Stimulated activated CD8-positive, alpha-beta memory T cell treated with anti-CD3 and anti-CD28 coated beads, Interleukin-15, amount 100 ng/mL, for 1 hour (primary cell): Measurements from ENCODE around the gene NLGN2.

Experiments used
- DNase-seq: peaks from one replicate; pipeline ENCODE4 v3.0.0-alpha.2; 2020; ENCODE audit warnings: low read depth

Gene NLGN2

GRCh38 chr17:7414837-7415236 is 7.2 kb downstream of the NLGN2 start:
- no peak for DNase-seq

GRCh38 chr17:7415784-7416183 is 8.1 kb downstream of the NLGN2 start:
- DNase-seq: no peak

DNA sequence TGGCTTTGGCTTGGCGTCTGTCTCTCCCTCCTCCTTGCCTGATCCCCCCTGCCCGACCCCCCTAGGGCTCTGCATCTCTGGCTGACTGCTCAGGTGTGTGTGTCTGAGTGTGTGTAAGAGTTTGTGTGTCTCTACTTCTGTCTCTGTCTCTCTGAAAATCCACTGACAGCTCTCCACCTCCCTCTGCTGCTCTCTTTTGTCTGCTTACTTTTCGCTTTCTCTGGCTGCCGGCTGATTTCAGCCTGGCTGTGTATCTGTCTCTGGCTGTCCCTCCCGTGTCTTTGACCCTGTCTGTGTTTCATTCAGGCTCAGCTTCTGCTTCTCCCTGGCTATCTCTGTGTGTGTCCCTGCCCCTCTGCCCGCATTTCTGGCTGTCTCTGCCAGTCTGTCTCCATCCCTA is 8.7 kb downstream of the NLGN2 start:
- no peak for DNase-seq

DNA sequence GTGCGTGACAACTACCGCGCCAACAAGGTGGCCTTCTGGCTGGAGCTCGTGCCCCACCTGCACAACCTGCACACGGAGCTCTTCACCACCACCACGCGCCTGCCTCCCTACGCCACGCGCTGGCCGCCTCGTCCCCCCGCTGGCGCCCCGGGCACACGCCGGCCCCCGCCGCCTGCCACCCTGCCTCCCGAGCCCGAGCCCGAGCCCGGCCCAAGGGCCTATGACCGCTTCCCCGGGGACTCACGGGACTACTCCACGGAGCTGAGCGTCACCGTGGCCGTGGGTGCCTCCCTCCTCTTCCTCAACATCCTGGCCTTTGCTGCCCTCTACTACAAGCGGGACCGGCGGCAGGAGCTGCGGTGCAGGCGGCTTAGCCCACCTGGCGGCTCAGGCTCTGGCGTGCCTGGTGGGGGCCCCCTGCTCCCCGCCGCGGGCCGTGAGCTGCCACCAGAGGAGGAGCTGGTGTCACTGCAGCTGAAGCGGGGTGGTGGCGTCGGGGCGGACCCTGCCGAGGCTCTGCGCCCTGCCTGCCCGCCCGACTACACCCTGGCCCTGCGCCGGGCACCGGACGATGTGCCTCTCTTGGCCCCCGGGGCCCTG is 9.5 kb downstream of the NLGN2 start:
- DNase-seq: no peak

- no peak for DNase-seq
Observed at GRCh38 chr17:7418472-7419152, 11.0 kb downstream of the NLGN2 start.

- DNase-seq: no peak
Observed at GRCh38 chr17:7419819-7420610, 12.4 kb downstream of the NLGN2 start, which contains the start of gene SPEM1. SPEM1 (plus strand) TSS chr17:7420324; CDS start chr17:7420385, 61 bp downstream.

GRCh38 chr17:7421186-7421585 is 13.5 kb downstream of the NLGN2 start:
- no peak for DNase-seq

- DNase-seq: no peak
Observed at GRCh38 chr17:7423679-7424078, 16.0 kb downstream of the NLGN2 start.

GRCh38 chr17:7425316-7425715 is 17.7 kb downstream of the NLGN2 start, which contains the start of gene SPEM2:
SPEM2 (plus strand) TSS chr17:7425616; CDS start chr17:7425689, 73 bp downstream.
- DNase-seq: no peak

DNA sequence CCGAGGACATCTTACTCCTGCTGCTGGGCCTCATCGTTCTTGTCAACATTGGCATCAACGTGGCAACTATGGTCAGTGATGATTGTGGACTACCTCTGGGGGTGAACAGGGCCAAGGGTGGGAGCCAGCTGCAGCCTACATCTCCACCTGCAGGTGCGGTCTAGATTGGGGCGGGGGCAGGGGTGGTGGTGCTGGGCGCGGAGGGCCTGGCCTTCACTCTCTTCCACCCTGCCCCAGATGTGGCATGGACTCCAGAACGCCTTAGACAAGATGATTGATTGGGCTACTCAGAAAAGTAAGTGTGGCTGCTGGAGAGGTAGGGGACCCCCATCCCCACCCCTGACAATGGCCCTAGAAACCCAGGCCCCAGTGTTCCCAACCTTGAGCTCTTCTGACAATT is 18.1 kb downstream of the NLGN2 start:
- DNase-seq: no peak

DNA sequence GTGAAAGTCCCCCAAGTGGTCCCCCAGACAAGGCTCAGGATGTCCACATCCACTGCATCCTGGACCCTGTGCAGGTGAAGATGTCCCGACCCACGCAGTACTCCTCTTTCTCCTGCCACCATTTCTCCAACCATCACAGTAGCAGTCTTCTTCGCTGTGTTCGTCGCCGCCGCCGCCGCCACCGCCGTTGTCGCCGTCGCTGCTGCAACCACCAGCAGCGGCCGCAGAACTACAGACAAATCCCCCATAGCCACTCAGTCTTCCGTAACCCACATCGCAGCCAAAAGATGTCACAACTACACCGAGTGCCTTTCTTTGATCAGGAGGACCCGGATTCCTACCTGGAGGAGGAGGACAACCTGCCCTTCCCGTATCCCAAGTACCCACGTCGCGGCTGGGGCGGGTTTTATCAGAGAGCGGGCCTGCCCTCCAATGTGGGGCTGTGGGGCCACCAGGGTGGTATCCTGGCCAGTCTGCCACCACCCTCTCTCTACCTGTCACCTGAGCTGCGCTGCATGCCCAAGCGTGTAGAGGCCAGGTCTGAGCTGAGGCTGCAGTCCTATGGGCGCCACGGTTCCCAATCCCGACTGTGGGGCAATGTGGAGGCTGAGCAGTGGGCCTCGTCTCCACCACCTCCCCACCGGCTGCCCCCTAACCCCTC is 18.7 kb downstream of the NLGN2 start:
- no peak for DNase-seq

GRCh38 chr17:7426896-7427489 is 19.3 kb downstream of the NLGN2 start:
- no peak for DNase-seq

DNA sequence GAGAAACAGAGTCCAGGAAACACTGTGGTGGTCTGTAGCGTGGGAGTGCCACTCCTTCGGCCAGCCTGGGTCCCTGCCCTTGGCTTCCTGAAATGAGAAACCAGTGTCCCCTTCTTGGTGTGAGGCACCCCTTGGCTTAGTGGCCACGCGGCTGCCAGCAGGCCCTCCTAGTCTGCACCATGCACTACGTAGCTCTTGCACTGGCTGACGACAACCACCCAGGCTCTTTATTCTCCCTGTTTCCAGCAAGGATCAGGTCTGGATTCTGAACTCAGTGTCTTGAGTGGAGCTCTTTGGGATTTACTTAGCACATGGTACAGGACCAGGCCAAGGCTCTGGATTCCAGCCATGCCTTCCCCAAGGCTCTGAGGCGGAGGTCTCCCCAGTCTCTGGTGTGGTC is 19.9 kb downstream of the NLGN2 start:
- DNase-seq: no peak

DNA sequence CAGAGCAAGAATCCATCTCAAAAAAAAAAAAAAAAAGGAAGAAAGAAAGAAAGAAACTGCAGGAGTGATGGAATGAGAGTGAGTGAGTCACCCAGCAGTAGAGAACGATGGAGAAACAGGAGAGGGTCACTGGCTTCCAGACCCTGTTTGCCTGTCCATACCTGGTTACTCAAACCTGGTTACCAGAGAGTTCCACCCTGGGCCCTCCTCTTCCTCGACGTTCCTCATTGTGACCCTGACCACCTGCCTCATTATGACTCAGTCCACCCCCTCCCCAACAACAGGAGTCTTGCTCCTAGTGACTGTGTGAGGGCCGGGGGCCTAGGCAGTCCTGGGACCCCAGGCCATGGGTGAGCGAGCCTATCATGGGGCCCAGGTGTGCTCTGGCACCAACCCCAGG is 20.9 kb downstream of the NLGN2 start, which contains the start of gene SPEM3:
TSS of gene SPEM3 (plus strand) at position 301 of the 400 bp plus-strand sequence. CDS start at position 347, 46 bp downstream.
- DNase-seq: no peak

DNA sequence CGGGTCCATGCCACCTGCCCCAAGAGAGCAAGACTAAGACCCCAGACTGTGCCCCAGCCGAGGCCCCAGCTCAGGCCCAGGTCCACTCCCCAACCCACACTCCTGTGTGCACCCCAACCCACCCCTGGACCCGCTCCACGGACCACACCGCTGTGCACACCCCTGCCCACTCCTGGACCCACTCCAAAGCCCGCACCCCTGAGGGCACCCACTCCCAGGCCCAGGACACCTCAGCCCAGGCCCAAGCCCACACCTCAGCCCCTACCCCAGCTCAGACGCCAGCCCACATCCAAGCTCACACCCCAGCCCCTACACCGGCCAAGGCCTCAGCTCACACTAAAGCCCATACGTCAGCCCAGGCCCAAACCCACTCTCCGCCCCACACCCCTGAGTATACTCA is 22.1 kb downstream of the NLGN2 start:
- DNase-seq: no peak

GRCh38 chr17:7431231-7431630 is 23.6 kb downstream of the NLGN2 start:
- no peak for DNase-seq

- DNase-seq: no peak
Observed at GRCh38 chr17:7432296-7432695, 24.7 kb downstream of the NLGN2 start.

GRCh38 chr17:7435676-7436555 is 28.3 kb downstream of the NLGN2 start:
- DNase-seq: peak; percentile 27

- peak; percentile 54 for DNase-seq
Observed at GRCh38 chr17:7436556-7437368, 29.1 kb downstream of the NLGN2 start.

DNA sequence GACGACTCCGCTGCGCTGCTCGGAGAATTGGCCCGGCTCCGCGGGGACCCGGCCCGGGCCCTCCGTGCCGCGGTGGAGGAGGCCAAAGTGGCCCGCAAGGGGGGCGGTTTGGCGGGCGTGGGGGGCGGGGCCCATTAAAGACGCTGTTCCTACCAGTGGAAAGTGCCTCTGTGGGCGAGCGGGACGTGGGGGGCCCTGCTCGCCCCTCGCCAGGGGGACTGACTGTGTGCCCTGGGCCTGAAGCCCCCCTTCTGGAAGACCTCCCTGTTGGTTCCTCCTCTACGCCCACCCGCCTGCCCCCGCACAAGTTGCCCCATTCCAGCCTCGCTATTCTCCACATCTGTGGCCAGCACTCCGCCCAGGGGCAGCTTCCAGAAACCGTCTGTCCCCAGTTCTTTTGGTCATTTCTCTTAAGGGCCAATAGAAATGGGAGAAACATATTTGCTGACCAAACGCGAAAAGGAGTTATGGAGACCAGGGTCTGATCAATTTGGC is 29.8 kb downstream of the NLGN2 start:
- DNase-seq: no peak
